SK-N-SH treated with all-trans-retinoic acid at 6 μM for 48 hours (cell line): ENCODE measurements around the gene PRSS16.

Experiments used
- TCF4 ChIP-seq: fragments of 250-450 bp; sonication (Bioruptor Pico); IDR thresholded peaks from 2 replicates; pipeline ENCODE4 v1.8.0; 2021; ENCODE audit warnings: mild to moderate bottlenecking, moderate library complexity, borderline replicate concordance
- ZFP3 ChIP-seq: fragments of 250-450 bp; sonication (Bioruptor Pico); IDR thresholded peaks from 2 replicates; pipeline ENCODE4 v1.5.0; 2020; ENCODE audit warnings: mild to moderate bottlenecking, moderate library complexity

GRCh38 chr6:27273783-27274182 lies 26.3 kb downstream of the PRSS16 start:
- TF ChIP-seq ZFP3 (no peak), TCF4 (no peak)
